IMR-90 (cell line): ENCODE results near the gene FAF2. TPM values are rescaled to one million over a fixed set of nuclear protein-coding genes. Genes with fewer than 3 reads are reported as not detected.

Source experiments
- ATAC-seq: fragments of 200-7000 bp; cut with Tn5 transposase; 2 replicates; pipeline ENCODE4 v1.9.1; 2020; ENCODE audit warnings: low read depth, mild to moderate bottlenecking, moderate library complexity
- BruUV-seq: library from RNA; stranded (reverse); fragments of 400-500 nt; replicated peaks from 2 replicates; lab custom pipeline; 2021; lab: Mats Ljungman, UMichigan
- CTCF ChIA-PET: fragments of 300-600 bp; formaldehyde crosslinking; extraction: SDS; loops from one replicate; lab custom pipeline; 2021; ENCODE audit warnings: antibody characterized with exemption; lab: Yijun Ruan, JAX
- POLR2A ChIA-PET: fragments of 300-600 bp; sonication (Branson Sonifier 250); formaldehyde crosslinking; loops from one replicate; lab custom pipeline; 2022; ENCODE audit warnings: antibody characterized with exemption; ENCODE audit not compliant: unreplicated experiment; lab: Charles Lee
- DNase-seq: peaks from one replicate; pipeline ENCODE4 v3.0.0; 2013
- H2AFZ ChIP-seq: replicated peaks from 2 replicates; pipeline ENCODE3; 2013; ENCODE audit warnings: low read length, mild to moderate bottlenecking; ENCODE audit not compliant: poor library complexity
- H2AK5ac ChIP-seq: 2 replicates; pipeline ENCODE4 v1.6.1; 2013; ENCODE audit warnings: low read depth, low read length, inconsistent platforms
- H2AK9ac ChIP-seq: replicated peaks from 2 replicates; pipeline ENCODE3; 2013; ENCODE audit warnings: mild to moderate bottlenecking, low read depth, low read length, moderate library complexity; ENCODE audit not compliant: poor library complexity
- H2BK120ac ChIP-seq: 2 replicates; pipeline ENCODE4 v1.6.1; 2013; ENCODE audit warnings: low read depth, low read length, inconsistent platforms
- H2BK15ac ChIP-seq: 3 replicates; pipeline ENCODE4 v1.6.1; 2013; ENCODE audit warnings: low read depth, low read length, inconsistent platforms
- H2BK20ac ChIP-seq: 2 replicates; pipeline ENCODE4 v1.6.1; 2013; ENCODE audit warnings: low read depth, mild to moderate bottlenecking, inconsistent platforms, low read length, moderate library complexity
- H2BK5ac ChIP-seq: 2 replicates; pipeline ENCODE4 v1.6.1; 2013; ENCODE audit warnings: mild to moderate bottlenecking, low read depth, low read length, inconsistent platforms; ENCODE audit not compliant: poor library complexity, severe bottlenecking
- H3K14ac ChIP-seq: replicated peaks from 2 replicates; pipeline ENCODE4 v1.6.1; 2013; ENCODE audit warnings: low read depth, low read length, inconsistent platforms
- H3K18ac ChIP-seq: 2 replicates; pipeline ENCODE4 v1.6.1; 2013; ENCODE audit warnings: low read depth, low read length, control low read depth
- H3K23ac ChIP-seq: 2 replicates; pipeline ENCODE4 v1.6.1; 2013; ENCODE audit warnings: low read depth, low read length, inconsistent platforms
- H3K27ac ChIP-seq: 2 replicates; pipeline ENCODE4 v1.5.1; 2013; ENCODE audit warnings: mild to moderate bottlenecking, control low read depth, low read length; ENCODE audit not compliant: insufficient read depth
- H3K27me3 ChIP-seq: 2 replicates; pipeline ENCODE4 v1.6.1; 2013; ENCODE audit warnings: low read length; ENCODE audit not compliant: control insufficient read depth, insufficient read depth
- H3K36me3 ChIP-seq: 2 replicates; pipeline ENCODE4 v1.6.1; 2013; ENCODE audit warnings: low read length, mixed read lengths; ENCODE audit not compliant: control insufficient read depth, insufficient read depth
- H3K4ac ChIP-seq: 2 replicates; pipeline ENCODE4 v1.6.1; 2013; ENCODE audit warnings: low read depth, low read length, inconsistent platforms
- H3K4me1 ChIP-seq: 2 replicates; pipeline ENCODE4 v1.6.1; 2013; ENCODE audit warnings: low read length, mixed read lengths; ENCODE audit not compliant: control insufficient read depth, insufficient read depth
- H3K4me2 ChIP-seq: 2 replicates; pipeline ENCODE4 v1.6.1; 2013; ENCODE audit warnings: low read depth, mild to moderate bottlenecking, control low read depth, low read length, moderate library complexity
- H3K4me3 ChIP-seq: 2 replicates; pipeline ENCODE4 v1.5.1; 2013; ENCODE audit warnings: low read depth, mild to moderate bottlenecking, control low read depth, low read length, moderate library complexity; ENCODE audit not compliant: insufficient read depth
- H3K56ac ChIP-seq: 2 replicates; pipeline ENCODE4 v1.6.1; 2013; ENCODE audit warnings: low read length, inconsistent platforms; ENCODE audit not compliant: insufficient read depth; ENCODE audit errors: extremely low read depth
- H3K79me1 ChIP-seq, 2 experiments: 2 replicates each; pipeline ENCODE4 v1.6.1; 2013; ENCODE audit warnings: low read length in 2 of 2, inconsistent platforms in 1 of 2, low read depth in 1 of 2
- H3K9ac ChIP-seq: 2 replicates; pipeline ENCODE4 v1.6.1; 2013; ENCODE audit warnings: low read depth, low read length, control low read depth
- H3K9me1 ChIP-seq: 2 replicates; pipeline ENCODE4 v1.6.1; 2013; ENCODE audit warnings: low read length, inconsistent platforms; ENCODE audit not compliant: insufficient read depth
- H3K9me3 ChIP-seq: 2 replicates; pipeline ENCODE4 v1.6.1; 2013; ENCODE audit warnings: low read length; ENCODE audit not compliant: control insufficient read depth, insufficient read depth
- H4K20me1 ChIP-seq: 2 replicates; pipeline ENCODE4 v1.6.1; 2013; ENCODE audit warnings: low read length, inconsistent platforms; ENCODE audit not compliant: insufficient read depth
- H4K5ac ChIP-seq: 2 replicates; pipeline ENCODE4 v1.6.1; 2013; ENCODE audit warnings: mild to moderate bottlenecking, low read depth, low read length, control low read depth
- H4K8ac ChIP-seq, 2 experiments: 2 replicates each; pipeline ENCODE4 v1.6.1; 2013; ENCODE audit warnings: low read depth in 2 of 2, low read length in 2 of 2, control low read depth in 1 of 2, inconsistent platforms in 1 of 2
- H4K91ac ChIP-seq: 2 replicates; pipeline ENCODE4 v1.6.1; 2013; ENCODE audit warnings: low read depth, low read length, inconsistent platforms; ENCODE audit not compliant: insufficient read depth
- BHLHE40 ChIP-seq: fragments of 150-350 bp; IDR thresholded peaks from 2 replicates; pipeline ENCODE4 v1.6.1; 2016; ENCODE audit warnings: mild to moderate bottlenecking, low read depth, low read length
- CEBPB ChIP-seq: IDR thresholded peaks from 2 replicates; pipeline ENCODE4 v1.6.1; 2012; ENCODE audit warnings: low read depth, low read length, improper control_type of control experiment
- CHD1 ChIP-seq: IDR thresholded peaks from 2 replicates; pipeline ENCODE4 v1.6.1; 2012; ENCODE audit warnings: low read depth, low read length, improper control_type of control experiment
- CTCF ChIP-seq: conservative IDR thresholded peaks from 2 replicates; pipeline ENCODE4 v1.5.1; 2012; ENCODE audit warnings: mild to moderate bottlenecking, low read depth, low read length, improper control_type of control experiment
- ELK1 ChIP-seq: fragments of 150-350 bp; IDR thresholded peaks from 2 replicates; pipeline ENCODE4 v1.6.1; 2016; ENCODE audit warnings: low read depth, mild to moderate bottlenecking, low read length, moderate library complexity, borderline replicate concordance
- FOS ChIP-seq: fragments of 150-350 bp; IDR thresholded peaks from 2 replicates; pipeline ENCODE4 v1.6.1; 2016; ENCODE audit warnings: low read depth, low read length
- MAFK ChIP-seq: IDR thresholded peaks from 2 replicates; pipeline ENCODE4 v1.6.1; 2012; ENCODE audit warnings: low read depth, low read length, improper control_type of control experiment
- MAZ ChIP-seq: IDR thresholded peaks from 2 replicates; pipeline ENCODE4 v1.6.1; 2012; ENCODE audit warnings: low read depth, mild to moderate bottlenecking, low read length, improper control_type of control experiment, moderate library complexity, borderline replicate concordance
- NFE2L2 ChIP-seq: fragments of 150-350 bp; IDR thresholded peaks from 2 replicates; pipeline ENCODE4 v1.6.1; 2016; ENCODE audit warnings: low read depth, mild to moderate bottlenecking, low read length
- RAD21 ChIP-seq: IDR thresholded peaks from 2 replicates; pipeline ENCODE4 v1.6.1; 2012; ENCODE audit warnings: low read length, improper control_type of control experiment
- RFX5 ChIP-seq: IDR thresholded peaks from 2 replicates; pipeline ENCODE4 v1.8.0; 2012; ENCODE audit warnings: low read depth, mild to moderate bottlenecking, low read length, moderate library complexity
- WGBS, 2 experiments: methylation state at CpG; one replicate each; pipeline versions ENCODE4 v1.1.5 to v1.1.7; 2013; ENCODE audit warnings: missing lambda C conversion rate in 2 of 2; ENCODE audit not compliant: insufficient read length in 1 of 2; ENCODE audit errors: extremely low coverage in 2 of 2; 5-methylcytosine and 5-hydroxymethylcytosine counted together
- dilution Hi-C: fragments of 300-500 bp; cut with HindIII; formaldehyde crosslinking; loops from one replicate; pipeline ENCODE4 v1.14.3; 2018; ENCODE audit warnings: low sequenced_read_pairs; ENCODE audit not compliant: unreplicated experiment
- in situ Hi-C: fragments of 300-500 bp; cut with MboI; formaldehyde crosslinking; loops from 3 replicates; pipeline ENCODE4 v1.14.3; 2019; ENCODE audit warnings: low sequenced_read_pairs, inconsistent platforms, mixed read lengths
- intact Hi-C: fragments of 100-400 bp; cut with micrococcal nuclease; formaldehyde crosslinking; loops from 2 replicates; pipeline ENCODE4 v1.10.0; 2022
- polyA plus RNA-seq, 3 experiments: library from polyadenylated mRNA; depleted of rRNA; stranded (reverse); fragments of >200 nt; gene quantifications; 2 replicates each; pipeline ENCODE4 v1.2.3, GENCODE V29; 2012; ENCODE audit warnings: low replicate concordance in 1 of 3
- total RNA-seq: library from RNA; depleted of rRNA; stranded (reverse); fragments of >200 nt; gene quantifications from 2 replicates; pipeline ENCODE4 v1.2.3, GENCODE V29; 2012
- TF ChIP-seq, protein P1 (sequence below): fragments of 150-350 bp; IDR thresholded peaks from 2 replicates; pipeline ENCODE4 v1.6.1; 2017; ENCODE audit warnings: mild to moderate bottlenecking, antibody characterized with exemption, low read length, low read depth

The FAF2 gene
- total and polyA plus RNA-seq, 2 of the 4 experiments (the other 2 are of a cell fraction) = 32.9 to 47.0 TPM

GRCh38 chr5:176415952-176416924, 31.9 kb upstream of the FAF2 start, which contains the start of gene CLTB:
CLTB (minus strand) TSS chr5:176416539; CDS start chr5:176416363, 176 bp downstream.
- in situ Hi-C loops = no loop called here
- peak within 1 kb of the TSS; percentile 91 for H3K4me2 ChIP-seq
- intact Hi-C loops = loop anchor here (1.0 to 10.0 kb wide), 5 partner anchors 85 to 229 kb away; partner anchors contain the start of genes RNF44 and TSPAN17
- H4K20me1 ChIP-seq = peaks cover 35% of the 10 kb centered on the region
- H4K5ac ChIP-seq = no peak within 1 kb of the TSS
- H2BK120ac ChIP-seq = peak within 1 kb of the TSS; percentile 68
- 0% methylated on average over 42 of the region's 107 CpGs; no CpG with 5 or more reads in 1 of the 2 experiments for WGBS, 2 experiments
- peak within 1 kb of the TSS; percentile 62; the same call in 1 of the 2 replicates for H2BK20ac ChIP-seq
- H2BK15ac ChIP-seq = no peak within 1 kb of the TSS
- H3K23ac ChIP-seq = peak within 1 kb of the TSS; percentile 90
- ChIA-PET CTCF (interaction anchor here (0.6 to 2.0 kb wide), 11 partner anchors 13 to 217 kb away, joined by 3 to 7 read pairs (median 4); no protein-coding TSS in a partner anchor), POLR2A (no interaction called here)
- peaks cover 11% of the 10 kb centered on the region for H3K9me1 ChIP-seq
- H2AK5ac ChIP-seq = peak within 1 kb of the TSS; percentile 66; the same call in 1 of the 2 replicates
- H2AK9ac ChIP-seq = peak within 1 kb of the TSS; percentile 93
- no peaks in the 10 kb centered on the region for H3K36me3 ChIP-seq
- peak; percentile 78 for DNase-seq
- H3K27me3 ChIP-seq = peaks cover 3% of the 10 kb centered on the region; the same call in 1 of the 2 replicates
- dilution Hi-C loops = no loop called here
- H3K18ac ChIP-seq = no peak within 1 kb of the TSS
- peak within 1 kb of the TSS; percentile 73 for H3K4me3 ChIP-seq
- H3K4me1 ChIP-seq = peaks cover 11% of the 10 kb centered on the region
- peak within 1 kb of the TSS; percentile 50 for H2BK5ac ChIP-seq
- H4K8ac ChIP-seq = peak within 1 kb of the TSS; percentile 10 to 81; a peak in 3 of 4 replicates
- H3K27ac ChIP-seq = peak within 1 kb of the TSS; percentile 54
- BruUV-seq = no TSS peak
- H2AFZ ChIP-seq = peak within 1 kb of the TSS; percentile 90
- ATAC-seq = peak; percentile 92
- H3K56ac ChIP-seq = peak within 1 kb of the TSS; percentile 57
- peak within 1 kb of the TSS; percentile 65 for H3K4ac ChIP-seq
- peak within 1 kb of the TSS; percentile 68; the same call in 1 of the 2 replicates for H4K91ac ChIP-seq
- H3K14ac ChIP-seq = peak within 1 kb of the TSS; percentile 19
- H3K9ac ChIP-seq = peak within 1 kb of the TSS; percentile 63
- no peaks in the 10 kb centered on the region; the same call in 1 of the 2 replicates for H3K9me3 ChIP-seq
- peaks cover 13 to 46% of the 10 kb centered on the region in 2 experiments; a peak in 3 of 4 replicates for H3K79me1 ChIP-seq
- TF ChIP-seq CHD1 = no peak
- peak; percentile 99 for TF ChIP-seq CTCF
- no peak for TF ChIP-seq RFX5
- peak; percentile 35; the same call in 1 of the 2 replicates for TF ChIP-seq FOS
- no peak for TF ChIP-seq ELK1
- TF ChIP-seq RAD21 = peak; percentile 96
- TF ChIP-seq MAZ = peak; percentile 96
- TF ChIP-seq MAFK = no peak
- no peak for TF ChIP-seq BHLHE40
- TF ChIP-seq NFE2L2 = no peak
- 0 out of 2 replicates have a peak, but pooled peaks have one; percentile 3 for TF ChIP-seq CEBPB
- TF ChIP-seq, protein P1, sequence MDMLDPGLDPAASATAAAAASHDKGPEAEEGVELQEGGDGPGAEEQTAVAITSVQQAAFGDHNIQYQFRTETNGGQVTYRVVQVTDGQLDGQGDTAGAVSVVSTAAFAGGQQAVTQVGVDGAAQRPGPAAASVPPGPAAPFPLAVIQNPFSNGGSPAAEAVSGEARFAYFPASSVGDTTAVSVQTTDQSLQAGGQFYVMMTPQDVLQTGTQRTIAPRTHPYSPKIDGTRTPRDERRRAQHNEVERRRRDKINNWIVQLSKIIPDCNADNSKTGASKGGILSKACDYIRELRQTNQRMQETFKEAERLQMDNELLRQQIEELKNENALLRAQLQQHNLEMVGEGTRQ = no peak
